Measurements from ENCODE around the gene LRRTM3. TPM values are rescaled to one million over a fixed set of nuclear protein-coding genes. Genes with fewer than 3 reads are reported as not detected.

The LRRTM3 gene
- total RNA-seq, 1 experiment from 2014 or later = not detected

DNA sequence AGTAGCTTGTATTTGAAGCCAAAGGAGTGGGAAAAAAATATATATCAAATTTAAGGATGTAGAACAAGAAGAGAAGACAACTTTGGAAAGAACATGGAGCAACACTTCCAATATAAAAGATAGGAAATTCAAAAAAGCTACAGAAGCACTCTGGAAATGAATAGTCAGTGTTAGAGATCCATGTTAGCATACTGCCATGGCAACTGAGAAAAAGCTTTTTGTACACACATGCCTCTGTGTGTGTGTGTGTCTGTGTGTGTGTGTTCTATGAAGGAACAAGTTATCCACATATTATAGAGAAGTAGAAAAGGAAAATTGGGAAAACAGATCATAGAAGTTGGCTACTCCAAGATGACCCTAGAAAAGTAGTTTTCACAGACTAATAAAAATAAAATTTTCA is 96.3 kb downstream of the LRRTM3 start:
- no peak for DNase-seq (ENCODE audit: low spot score)

GRCh38 chr10:67033878-67034277 is 108.0 kb downstream of the LRRTM3 start:
- no peak for DNase-seq (ENCODE audit: low spot score)

DNA sequence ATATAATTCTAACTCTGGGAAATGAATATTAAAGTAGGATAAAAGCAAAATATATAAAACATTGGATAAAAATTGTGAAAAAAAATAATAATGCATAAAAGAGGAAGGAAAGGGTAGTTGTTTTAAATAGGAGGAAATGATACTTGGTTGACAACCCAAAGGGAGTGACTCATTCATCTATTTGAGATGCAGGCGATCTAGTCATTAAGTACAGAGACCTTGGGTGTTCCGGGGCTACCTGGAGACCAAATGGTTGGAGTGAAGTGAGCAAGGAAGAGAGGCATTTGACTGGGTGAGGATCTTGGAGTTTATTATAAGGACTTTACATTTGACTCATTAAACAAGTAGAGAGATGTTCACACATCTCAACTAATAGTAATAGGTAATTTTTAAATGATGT is 111.0 kb downstream of the LRRTM3 start:
- DNase-seq (ENCODE audit: low spot score) = no peak

GRCh38 chr10:67043041-67043440 is 117.2 kb downstream of the LRRTM3 start:
- DNase-seq (ENCODE audit: low spot score) = no peak

DNA sequence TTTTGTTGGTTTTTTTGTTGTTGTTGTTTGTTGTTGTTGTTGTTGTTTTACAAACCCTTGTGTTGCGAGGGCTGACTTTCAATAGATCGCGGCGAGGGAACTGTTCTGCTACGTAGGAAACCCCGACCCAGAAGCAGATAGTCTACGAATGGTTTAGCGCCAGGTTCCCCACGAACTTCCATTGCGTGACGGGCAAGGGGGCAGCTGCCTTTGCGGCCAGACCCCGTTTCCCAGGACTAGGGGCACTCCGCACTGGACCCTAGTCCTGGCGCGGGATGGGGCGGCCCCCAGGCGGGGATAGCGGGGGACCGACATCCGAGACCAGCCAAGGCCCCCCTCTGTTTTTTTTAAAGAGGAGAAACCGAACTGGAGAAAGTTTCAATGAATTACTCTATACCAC is 119.6 kb downstream of the LRRTM3 start:
- DNase-seq (ENCODE audit: low spot score) = no peak

DNA sequence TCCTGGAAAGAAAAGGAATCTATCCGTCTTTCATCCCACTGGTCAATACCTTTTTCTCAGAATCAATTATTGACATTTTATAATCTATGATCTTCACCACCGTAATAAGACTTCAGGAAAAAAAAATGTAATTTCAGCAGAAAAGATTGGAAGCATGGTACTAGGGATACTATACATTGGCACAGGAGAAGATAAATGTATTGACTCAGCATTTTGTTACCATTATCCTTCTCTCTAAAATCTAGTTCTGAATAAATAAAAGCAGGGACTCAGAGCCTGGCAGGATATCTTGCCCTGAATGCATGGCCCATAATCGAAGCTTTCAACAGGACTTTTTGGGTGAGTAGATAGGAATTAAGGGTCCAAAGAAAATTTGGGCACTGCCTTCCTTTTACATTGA is 120.7 kb downstream of the LRRTM3 start:
- DNase-seq (ENCODE audit: low spot score) = no peak

DNA sequence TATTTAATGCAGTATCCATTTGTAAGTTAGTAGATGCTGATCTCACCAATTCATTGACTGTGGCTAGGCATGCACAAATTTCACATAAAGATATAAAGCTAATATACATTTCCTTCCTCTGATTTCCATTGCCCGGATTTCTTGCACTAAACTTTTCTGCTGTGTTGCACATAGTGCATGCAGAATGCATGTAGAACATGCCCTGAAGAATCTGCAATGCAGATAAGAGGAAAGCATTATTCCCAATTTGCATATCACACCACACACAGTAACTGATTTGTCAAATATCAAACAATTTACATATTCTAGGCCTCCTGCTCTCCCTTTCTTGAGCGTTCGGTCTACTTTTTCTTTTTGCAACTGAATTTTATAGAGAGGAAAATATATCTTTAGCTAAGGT is 124.2 kb downstream of the LRRTM3 start:
- DNase-seq (ENCODE audit: low spot score) = no peak

DNA sequence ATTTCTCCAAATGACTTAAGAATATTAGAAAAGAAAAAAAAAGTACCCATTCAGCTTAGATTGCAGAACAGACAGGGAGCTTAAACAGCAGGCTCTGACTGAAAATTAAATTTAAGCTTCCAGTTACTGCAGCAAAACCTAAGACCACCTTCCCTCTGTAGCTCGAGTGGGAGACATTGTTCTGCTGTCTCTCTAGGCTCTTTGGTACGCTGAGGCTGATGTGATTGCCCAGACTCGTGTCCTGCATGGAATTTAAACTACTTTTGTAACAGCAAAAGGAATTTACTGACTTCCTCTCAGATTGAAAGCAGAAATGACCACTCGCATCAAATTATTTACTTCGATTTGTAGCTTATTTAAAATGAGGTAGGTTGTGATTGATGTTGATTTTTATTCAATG is 124.6 kb downstream of the LRRTM3 start:
- no peak for DNase-seq (ENCODE audit: low spot score)

- DNase-seq (ENCODE audit: low spot score) = no peak
Observed at GRCh38 chr10:67072654-67073053, 146.8 kb downstream of the LRRTM3 start.

GRCh38 chr10:67075491-67075971 is 149.7 kb downstream of the LRRTM3 start:
- DNase-seq (ENCODE audit: low spot score) = no peak

DNA sequence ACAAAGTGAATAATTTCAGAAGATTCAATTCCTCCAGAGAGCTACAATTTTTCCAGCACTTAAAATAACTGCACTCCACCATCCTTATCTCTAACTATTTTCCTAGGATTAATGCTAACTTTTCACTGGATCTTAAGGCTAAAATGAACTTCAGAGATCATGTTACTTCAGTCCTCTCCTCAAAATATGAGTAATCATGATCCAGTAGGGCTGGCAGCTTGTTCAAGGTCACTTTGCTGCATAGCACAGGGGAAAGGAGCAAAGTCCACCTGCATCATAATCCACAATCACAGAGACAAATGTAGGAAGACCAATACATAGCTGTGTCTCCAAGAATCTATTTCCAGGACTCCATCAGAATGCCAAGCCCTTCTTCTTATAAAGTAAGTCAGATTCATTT is 150.3 kb downstream of the LRRTM3 start:
- DNase-seq (ENCODE audit: low spot score) = no peak

GRCh38 chr10:67077376-67077775 is 151.5 kb downstream of the LRRTM3 start:
- no peak for DNase-seq (ENCODE audit: low spot score)

- DNase-seq (ENCODE audit: low spot score) = no peak
Observed at GRCh38 chr10:67079126-67079525, 153.3 kb downstream of the LRRTM3 start.

DNA sequence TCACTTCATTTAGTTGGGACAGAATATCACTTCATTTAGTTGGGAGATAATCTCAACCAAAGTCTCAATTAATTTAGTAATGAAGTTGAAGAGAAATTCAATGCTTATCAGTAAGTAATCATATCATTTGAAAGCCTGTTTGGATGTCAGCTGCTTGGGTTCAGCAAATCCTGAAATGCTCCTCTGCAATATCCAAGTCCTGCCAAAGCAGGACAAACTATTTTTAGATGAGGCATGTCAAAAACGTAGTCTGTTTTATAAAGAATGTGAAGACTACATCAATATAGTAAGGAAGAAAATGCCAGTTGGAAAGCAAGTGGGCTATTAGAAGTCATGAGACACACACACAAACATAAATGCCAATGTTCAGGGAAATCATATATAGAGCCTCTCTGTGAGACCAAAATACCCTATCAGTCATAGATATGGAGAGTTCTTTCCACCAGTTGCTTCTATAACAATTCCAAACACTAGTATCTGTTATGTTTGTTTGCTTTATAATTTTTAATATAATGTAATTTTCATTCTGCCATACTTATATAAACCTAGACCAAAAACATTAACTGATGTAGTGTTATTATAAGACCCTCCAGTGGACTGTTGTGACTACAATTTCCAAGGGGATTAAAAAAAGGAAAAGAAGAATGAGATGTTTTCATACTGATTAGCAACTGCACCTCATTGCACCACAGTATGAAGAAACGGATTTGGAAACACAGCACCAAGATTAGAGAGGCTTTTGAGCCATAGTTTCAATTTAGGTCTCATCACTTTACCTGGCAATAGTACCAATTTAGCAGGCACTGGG is 160.7 kb downstream of the LRRTM3 start:
- no peak for DNase-seq (ENCODE audit: low spot score)

GRCh38 chr10:67087135-67087425 is 161.2 kb downstream of the LRRTM3 start:
- no peak for DNase-seq (ENCODE audit: low spot score)

- DNase-seq (ENCODE audit: low spot score) = no peak
Observed at GRCh38 chr10:67088036-67088435, 162.2 kb downstream of the LRRTM3 start.

- no peak for DNase-seq (ENCODE audit: low spot score)
Observed at GRCh38 chr10:67095531-67095930, 169.7 kb downstream of the LRRTM3 start.

DNA sequence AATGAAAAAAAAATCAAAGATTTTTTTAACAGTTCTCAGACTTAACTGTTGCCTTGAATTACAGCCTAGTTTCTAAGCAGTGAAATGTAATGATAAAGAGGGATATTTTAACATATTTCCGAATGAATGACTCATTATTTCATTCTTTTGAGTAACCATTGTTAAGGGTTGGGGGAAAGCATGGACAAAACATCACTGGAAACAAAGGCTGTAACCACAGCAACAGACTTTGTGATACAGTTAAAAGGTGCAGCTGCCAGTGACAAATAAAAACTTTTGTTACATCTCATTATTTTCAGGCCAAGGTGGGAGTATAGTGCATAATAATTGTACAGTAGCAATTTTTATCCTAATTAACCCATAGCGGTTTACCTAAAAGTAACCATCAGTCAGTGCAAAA is 172.6 kb downstream of the LRRTM3 start:
- no peak for DNase-seq (ENCODE audit: low spot score)

- DNase-seq (ENCODE audit: low spot score) = no peak
Observed at GRCh38 chr10:67100951-67101350, 175.1 kb downstream of the LRRTM3 start.

- DNase-seq (ENCODE audit: low spot score) = no peak
Observed at GRCh38 chr10:67107670-67108069, 181.8 kb downstream of the LRRTM3 start.

- DNase-seq (ENCODE audit: low spot score) = no peak
Observed at GRCh38 chr10:67110286-67110685, 184.4 kb downstream of the LRRTM3 start.

DNA sequence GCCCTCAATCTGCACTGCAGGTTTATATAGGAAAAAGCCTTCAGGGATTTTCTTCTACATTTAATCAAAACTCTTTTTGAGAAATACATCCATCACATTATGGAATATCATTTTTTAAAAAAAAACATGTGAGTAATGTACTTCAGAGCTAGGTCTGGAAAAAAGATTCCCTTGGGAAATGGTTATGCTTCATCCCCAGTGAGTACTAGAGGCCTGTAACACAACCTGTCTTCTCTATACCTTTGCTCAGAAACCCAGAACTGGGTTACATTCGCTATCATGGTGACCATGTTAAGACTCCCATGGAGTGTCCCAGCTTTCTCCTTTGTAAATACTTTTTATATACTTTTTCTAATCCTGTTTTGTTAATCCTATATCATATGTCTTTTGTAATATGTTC is 186.9 kb downstream of the LRRTM3 start:
- DNase-seq (ENCODE audit: low spot score) = no peak

DNA sequence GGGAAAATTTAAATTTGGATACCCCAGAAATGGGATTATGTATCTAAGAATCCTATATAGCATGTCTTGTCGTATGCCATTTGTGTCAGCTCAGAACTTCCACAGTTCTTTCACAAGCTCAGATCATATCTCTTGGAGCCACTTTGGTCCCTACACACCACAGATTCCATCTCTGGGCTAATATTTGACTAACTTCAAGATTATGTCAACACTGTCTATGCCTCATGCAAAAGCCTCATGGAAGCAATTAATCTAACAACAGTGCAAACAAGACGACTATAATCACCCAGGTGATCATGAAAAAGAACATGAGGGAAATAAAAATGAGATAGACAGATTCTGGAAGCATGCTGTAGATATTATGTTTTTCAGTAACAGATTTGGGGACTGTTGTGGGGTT is 189.1 kb downstream of the LRRTM3 start:
- no peak for DNase-seq (ENCODE audit: low spot score)

DNA sequence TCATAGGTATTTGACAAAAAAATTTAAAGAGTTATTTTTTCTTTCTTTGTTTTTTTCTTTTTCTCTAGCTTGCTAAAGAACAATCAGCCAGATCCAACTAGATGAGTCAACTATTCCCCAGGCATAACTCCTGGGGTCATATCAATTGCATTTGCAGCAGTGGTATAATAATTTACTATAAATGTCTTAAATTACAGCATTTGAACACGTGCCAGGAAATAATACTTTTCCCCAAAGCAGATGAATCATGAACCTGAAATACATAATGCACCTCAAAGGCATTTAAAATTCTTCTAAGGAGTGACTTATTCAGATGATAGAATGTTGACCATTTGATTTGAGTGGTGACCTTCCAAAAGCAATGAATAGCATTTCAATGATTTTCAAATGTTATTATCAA is 190.1 kb downstream of the LRRTM3 start:
- no peak for DNase-seq (ENCODE audit: low spot score)
